ENCODE results near the gene SNX22. TPM values are rescaled to one million over a fixed set of nuclear protein-coding genes. Genes with fewer than 3 reads are reported as not detected.
A peak's percentile ranks its signal among the peaks of the same experiment; 100 is the strongest.
"Not testable (repeated sequence)": the region's sequence is repeated elsewhere in the genome, so short reads cannot be mapped to it uniquely, and the experiment has no call there.

Gene SNX22
- total RNA-seq: 1 to 10 TPM in 5 of 6 experiments, under 1 TPM in 1; 0.43 to 4.2 (median 1.6) TPM
- long read RNA-seq: 0 reads

DNA sequence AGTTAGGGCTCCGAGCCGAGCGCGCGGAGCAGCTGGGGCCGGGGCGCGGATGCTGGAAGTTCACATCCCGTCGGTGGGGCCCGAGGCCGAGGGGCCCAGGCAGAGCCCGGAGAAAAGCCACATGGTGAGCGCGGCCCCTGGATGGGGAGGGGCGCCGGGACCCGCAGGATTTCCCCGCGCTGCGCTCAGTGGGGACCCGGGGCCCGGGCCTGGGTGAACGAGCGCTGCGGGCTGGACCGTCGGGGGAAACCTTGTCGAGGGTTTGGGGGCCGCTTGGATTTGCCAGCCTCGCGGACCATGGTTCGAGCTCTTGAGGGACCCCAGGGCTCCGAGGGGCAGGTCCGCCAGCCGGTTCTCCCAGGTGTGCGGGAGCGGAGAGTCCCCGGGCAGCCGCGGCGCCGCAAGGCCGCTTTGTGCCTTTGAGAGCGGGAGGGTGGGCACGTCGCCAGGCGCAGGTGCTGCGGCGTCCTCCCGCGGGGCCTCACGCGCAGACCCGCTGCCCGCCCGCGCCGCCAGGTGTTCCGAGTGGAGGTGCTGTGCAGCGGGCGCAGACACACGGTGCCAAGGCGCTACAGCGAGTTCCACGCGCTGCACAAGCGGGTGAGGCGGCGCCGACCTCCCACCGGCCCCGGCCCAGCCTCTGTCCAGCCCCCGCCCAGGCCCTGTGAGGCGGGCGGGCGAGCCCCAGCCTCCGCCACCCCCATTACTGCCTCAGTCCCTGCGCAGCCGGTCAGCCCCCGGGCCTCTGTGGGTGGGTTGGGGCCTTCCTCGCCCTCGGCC is at the start of gene SNX22:
TSS of gene SNX22 (plus strand) at position 5 of the 780 bp plus-strand sequence. CDS start at position 50, 45 bp downstream.
- Histone ChIP-seq H3K36me3 (peaks cover 0 to 28% (median 14%) of the 10 kb centered on the region in 4 donors), H3K27me3 (no peaks in the 10 kb centered on the region), H3K9me3 (no peaks in the 10 kb centered on the region), H3K4me1 (peaks cover 0 to 22% (median 4%) of the 10 kb centered on the region in 4 donors), H3K4me3 (peak within 1 kb of the TSS; percentile 56 to 61 (median 58)), H3K27ac (peak within 1 kb of the TSS in 1 of 3 donors; percentile 15)
- intact Hi-C loops (cut with DNase I): loop anchor here (10.0 kb wide), 1 partner anchor 57 kb away; the partner anchor contains the start of genes CIAO2A (in 2 of the 2) and SNX1 (in 2 of the 2)
- DNase-seq (peak; percentile 57 to 63 (median 62)), ATAC-seq (peak in 3 of 4 donors; percentile 0 to 3 (median 3))
- no CpG with 5 or more reads among the region's 83 CpGs for WGBS (ENCODE audit: insufficient coverage, low coverage, low lambda C conversion rate, missing lambda C conversion rate)
- TF ChIP-seq CTCF (IDR thresholded peaks at IDR 0.05) (no peak), POLR2A (IDR thresholded peaks at IDR 0.05) (no peak)

DNA sequence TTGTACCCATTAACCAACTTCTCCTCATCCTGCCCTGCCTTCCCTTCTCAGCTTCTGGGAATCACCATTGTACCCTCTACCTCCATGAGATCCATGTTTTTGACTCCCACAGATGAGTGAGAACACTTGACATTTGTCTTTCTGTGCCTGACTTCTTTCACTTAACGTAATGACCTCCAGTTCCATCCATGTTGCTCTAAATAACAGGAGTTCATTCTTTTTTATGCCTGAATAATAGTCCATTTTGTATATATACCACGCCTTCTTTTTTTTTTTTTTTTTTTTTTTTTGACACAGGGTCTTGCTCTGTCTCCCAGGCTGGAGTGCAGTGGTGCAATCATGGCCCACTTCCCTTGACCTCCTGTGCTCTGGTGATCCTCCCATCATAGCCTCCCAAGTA is 49.0 kb upstream of the SNX22 start:
- Histone ChIP-seq H3K4me1 (peaks cover 0 to 81% (median 25%) of the 10 kb centered on the region in 4 donors), H3K9me3 (no peaks in the 10 kb centered on the region), H3K4me3 (no peak overlapping the region), H3K27me3 (no peaks in the 10 kb centered on the region), H3K27ac (no peak overlapping the region), H3K36me3 (no peaks in the 10 kb centered on the region)
- DNase-seq: no peak
- ATAC-seq: no peak
- TF ChIP-seq CTCF (IDR thresholded peaks at IDR 0.05) (no peak), POLR2A (IDR thresholded peaks at IDR 0.05) (no peak)
- intact Hi-C loops (cut with DNase I): no loop called here
- WGBS (ENCODE audit: insufficient coverage, low coverage, low lambda C conversion rate, missing lambda C conversion rate): 89% methylated on average over 1 of the region's 2 CpGs

- Histone ChIP-seq H3K9me3 (no peaks in the 10 kb centered on the region), H3K27ac (peak overlapping the region; percentile 55 to 85 (median 78)), H3K36me3 (no peaks in the 10 kb centered on the region), H3K27me3 (no peaks in the 10 kb centered on the region), H3K4me3 (no peak overlapping the region), H3K4me1 (peaks cover 0 to 66% (median 24%) of the 10 kb centered on the region in 4 donors)
- DNase-seq (peak in 1 of 3 donors; percentile 65), ATAC-seq (peak; percentile 76 to 80 (median 76))
- intact Hi-C loops (cut with DNase I): no loop called here
- TF ChIP-seq POLR2A (IDR thresholded peaks at IDR 0.05) (no peak), CTCF (IDR thresholded peaks at IDR 0.05) (no peak)
- 18% methylated on average over 7 of the region's 9 CpGs for WGBS (ENCODE audit: insufficient coverage, low coverage, low lambda C conversion rate, missing lambda C conversion rate)
Observed at GRCh38 chr15:64105113-64105704, 46.3 kb upstream of the SNX22 start.

- TF ChIP-seq POLR2A (IDR thresholded peaks at IDR 0.05): no peak
- no peak for TF ChIP-seq CTCF (IDR thresholded peaks at IDR 0.05)
- WGBS (ENCODE audit: insufficient coverage, low coverage, low lambda C conversion rate, missing lambda C conversion rate): 60% methylated on average over 1 of the region's 1 CpG
- intact Hi-C loops (cut with DNase I): no loop called here
- Histone ChIP-seq H3K9me3 (no peaks in the 10 kb centered on the region), H3K4me1 (peaks cover 0 to 72% (median 29%) of the 10 kb centered on the region in 4 donors), H3K27me3 (no peaks in the 10 kb centered on the region), H3K4me3 (no peak overlapping the region), H3K36me3 (no peaks in the 10 kb centered on the region), H3K27ac (peak overlapping the region in 2 of 3 donors; percentile 30 to 32)
- ATAC-seq: peak in 1 of 4 donors; percentile 7
- DNase-seq: no peak
Observed at GRCh38 chr15:64107337-64107736, 44.2 kb upstream of the SNX22 start.

GRCh38 chr15:64110108-64110701 is 41.3 kb upstream of the SNX22 start:
- Histone ChIP-seq H3K36me3 (peaks cover 0 to 19% (median 8%) of the 10 kb centered on the region in 4 donors), H3K4me1 (peaks cover 0 to 67% (median 31%) of the 10 kb centered on the region in 4 donors)
- H3K4me3 ChIP-seq; H3K9me3 ChIP-seq; intact Hi-C loops (cut with DNase I); DNase-seq; H3K27ac ChIP-seq; H3K27me3 ChIP-seq; ATAC-seq: not testable (repeated sequence)
- WGBS (ENCODE audit: insufficient coverage, low coverage, low lambda C conversion rate, missing lambda C conversion rate): 93% methylated on average over 4 of the region's 4 CpGs

Measured in right lobe of liver (tissue), 6 donors.